Measurements from ENCODE around the gene PLEKHJ1. TPM values are rescaled to one million over a fixed set of nuclear protein-coding genes. Genes with fewer than 3 reads are reported as not detected.
A peak's percentile ranks its signal among the peaks of the same experiment; 100 is the strongest.

PLEKHJ1 gene
- total and polyA plus RNA-seq, 2 of the 8 experiments (the other 6 are each of a cell fraction or from before 2014, with no cell fraction given): 135 to 187 TPM

DNA sequence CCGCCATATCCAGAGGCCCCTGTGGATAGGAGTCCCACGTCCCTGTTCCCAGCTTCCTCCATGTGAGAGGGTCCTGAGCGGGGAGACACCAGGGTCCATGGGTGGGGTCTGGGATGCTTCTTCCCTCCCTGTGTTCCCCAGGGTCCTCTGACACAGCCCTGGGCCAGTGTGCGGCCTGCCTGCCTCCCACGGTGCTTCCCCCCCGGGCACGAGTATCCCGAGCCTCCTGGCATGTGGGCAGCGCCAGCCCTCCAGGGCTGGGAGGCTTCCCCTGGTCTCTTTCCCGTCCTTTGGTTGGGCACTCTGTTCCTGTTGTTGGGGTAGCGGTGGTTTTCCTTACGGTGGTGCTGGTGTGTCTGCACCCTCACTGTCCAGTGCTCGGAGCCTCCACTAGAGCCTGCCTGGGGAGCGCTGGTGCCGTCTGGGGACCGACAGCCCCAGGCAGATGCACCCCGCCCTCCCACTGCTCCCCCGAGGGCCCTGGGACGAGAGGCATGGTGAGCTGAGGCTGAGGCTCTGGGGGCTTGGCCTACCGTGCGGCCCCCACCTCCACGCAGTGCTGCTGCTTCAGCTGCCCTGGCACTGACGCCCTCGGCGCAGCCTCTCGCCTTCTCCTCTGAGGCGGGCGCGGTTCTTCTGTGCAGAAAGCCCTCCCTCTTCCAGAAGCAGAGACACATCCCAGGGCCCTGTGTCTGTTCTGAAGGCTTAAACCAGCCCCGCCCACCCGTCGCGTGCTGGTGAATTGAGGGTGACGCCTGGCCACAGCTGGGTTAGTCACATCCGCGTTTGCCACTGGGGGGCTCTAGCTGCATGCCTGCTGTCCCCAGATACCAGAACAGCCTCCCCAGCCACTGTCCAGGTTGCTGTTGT lies 27.9 kb downstream of the PLEKHJ1 start (continued):
- TF ChIP-seq CBX8 (IDR thresholded peaks at IDR 0.05; ENCODE audit: borderline replicate concordance, low read depth, low read length): no peak
- no peak for TF ChIP-seq RXRA (IDR thresholded peaks at IDR 0.05; ENCODE audit: insufficient read depth, low read depth, low read length)
- no peak for TF ChIP-seq BRCA1 (IDR thresholded peaks at IDR 0.05; ENCODE audit: low read depth, low read length)
- no peak for TF ChIP-seq SP4 (IDR thresholded peaks at IDR 0.05; ENCODE audit: low read length)
- TF ChIP-seq CTBP2 (IDR thresholded peaks at IDR 0.05; ENCODE audit: borderline replicate concordance, insufficient read depth, insufficient read length, low read length): no peak
- no peak for TF ChIP-seq SIN3A (conservative IDR thresholded peaks at IDR 0.05 in 1 of 2, IDR thresholded peaks at IDR 0.05 in 1 of 2; ENCODE audit: low read depth in 1 of 2, low read length in 2 of 2)
- no peak for TF ChIP-seq ASH2L (IDR thresholded peaks at IDR 0.05; ENCODE audit: low read length)
- TF ChIP-seq, protein P1, sequence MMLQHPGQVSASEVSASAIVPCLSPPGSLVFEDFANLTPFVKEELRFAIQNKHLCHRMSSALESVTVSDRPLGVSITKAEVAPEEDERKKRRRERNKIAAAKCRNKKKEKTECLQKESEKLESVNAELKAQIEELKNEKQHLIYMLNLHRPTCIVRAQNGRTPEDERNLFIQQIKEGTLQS (IDR thresholded peaks at IDR 0.05; ENCODE audit: insufficient read depth, low read depth, low read length): no peak
- TF ChIP-seq SP1 (IDR thresholded peaks at IDR 0.05; ENCODE audit: low read depth, low read length): no peak
- TF ChIP-seq, protein P2, sequence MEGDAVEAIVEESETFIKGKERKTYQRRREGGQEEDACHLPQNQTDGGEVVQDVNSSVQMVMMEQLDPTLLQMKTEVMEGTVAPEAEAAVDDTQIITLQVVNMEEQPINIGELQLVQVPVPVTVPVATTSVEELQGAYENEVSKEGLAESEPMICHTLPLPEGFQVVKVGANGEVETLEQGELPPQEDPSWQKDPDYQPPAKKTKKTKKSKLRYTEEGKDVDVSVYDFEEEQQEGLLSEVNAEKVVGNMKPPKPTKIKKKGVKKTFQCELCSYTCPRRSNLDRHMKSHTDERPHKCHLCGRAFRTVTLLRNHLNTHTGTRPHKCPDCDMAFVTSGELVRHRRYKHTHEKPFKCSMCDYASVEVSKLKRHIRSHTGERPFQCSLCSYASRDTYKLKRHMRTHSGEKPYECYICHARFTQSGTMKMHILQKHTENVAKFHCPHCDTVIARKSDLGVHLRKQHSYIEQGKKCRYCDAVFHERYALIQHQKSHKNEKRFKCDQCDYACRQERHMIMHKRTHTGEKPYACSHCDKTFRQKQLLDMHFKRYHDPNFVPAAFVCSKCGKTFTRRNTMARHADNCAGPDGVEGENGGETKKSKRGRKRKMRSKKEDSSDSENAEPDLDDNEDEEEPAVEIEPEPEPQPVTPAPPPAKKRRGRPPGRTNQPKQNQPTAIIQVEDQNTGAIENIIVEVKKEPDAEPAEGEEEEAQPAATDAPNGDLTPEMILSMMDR (IDR thresholded peaks at IDR 0.05; ENCODE audit: control extremely low read depth in 1 of 3, insufficient read depth in 1 of 3, low read depth in 1 of 3, low read length in 3 of 3): peak; percentile 12 to 29 (median 21); a peak in 3 of 4 replicates
- TF ChIP-seq SP2 (IDR thresholded peaks at IDR 0.05; ENCODE audit: low read length): no peak
- no peak for TF ChIP-seq TCF12 (IDR thresholded peaks at IDR 0.05; ENCODE audit: low read depth, low read length)
- no peak for TF ChIP-seq CHD1 (IDR thresholded peaks at IDR 0.05; ENCODE audit: low read depth, low read length)
- TF ChIP-seq BCL11A (IDR thresholded peaks at IDR 0.05; ENCODE audit: low read depth in 2 of 2, low read length in 2 of 2): no peak
- TF ChIP-seq HDAC2 (IDR thresholded peaks at IDR 0.05; ENCODE audit: borderline replicate concordance in 1 of 2, low read depth in 2 of 2, low read length in 2 of 2): no peak
